HTR-8/SVneo (cell line): ENCODE measurements around the gene EXOSC10.
"Not testable (repeated sequence)": the region's sequence is repeated elsewhere in the genome, so short reads cannot be mapped to it uniquely, and the experiment has no call there.

Experiments used
- DNase-seq: peaks from one replicate; pipeline ENCODE4 v3.0.0; 2011; ENCODE audit warnings: low spot score, mixed read lengths; ENCODE audit not compliant: insufficient read length
- FAIRE-seq: peaks from 2 replicates; lab custom pipeline; 2011; peaks lifted over from hg19 to GRCh38; lab: Jason Lieb, UNC

Gene EXOSC10

DNA sequence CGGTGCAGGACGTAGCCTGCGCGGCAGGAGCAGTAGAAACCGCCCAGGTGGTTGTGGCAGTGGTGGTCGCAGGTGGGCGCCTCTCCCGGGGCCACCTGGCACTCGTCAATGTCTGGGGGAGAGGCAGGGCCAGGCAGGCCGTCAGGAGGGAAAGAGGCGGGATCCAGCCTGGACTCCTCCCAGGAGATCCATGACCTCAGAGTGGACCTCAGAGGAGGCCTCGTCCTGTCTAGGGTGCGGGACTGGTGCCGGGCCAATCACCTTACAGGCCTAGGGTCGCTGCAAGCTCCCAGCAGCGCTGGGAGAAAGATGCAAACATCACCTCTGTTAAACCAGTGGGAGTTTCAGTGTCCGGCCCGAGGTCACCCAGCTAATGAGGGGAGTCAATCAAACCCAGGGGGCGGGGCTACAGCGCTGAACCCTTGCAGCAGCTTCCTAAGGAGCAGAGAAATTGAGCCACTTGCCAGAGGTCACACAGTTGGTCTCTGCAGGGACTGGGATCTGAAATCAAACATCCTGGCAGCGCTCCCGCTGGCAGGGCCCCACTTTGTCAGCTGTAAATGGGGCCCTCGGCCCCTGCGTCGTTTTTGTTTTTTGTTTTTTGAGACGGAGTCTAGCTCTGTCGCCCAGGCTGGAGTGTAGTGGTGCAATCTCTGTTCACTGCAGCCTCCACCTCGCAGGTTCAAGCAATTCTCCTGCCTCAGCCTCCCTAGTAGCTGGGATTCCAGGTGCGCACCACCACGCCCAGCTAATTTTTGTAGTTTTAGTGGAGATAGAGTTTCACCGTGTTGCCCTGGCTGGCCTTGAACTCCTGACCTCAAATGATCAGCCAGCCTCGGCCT, 54.0 kb downstream of the EXOSC10 start:
- no peak for FAIRE-seq
- no peak for DNase-seq

DNA sequence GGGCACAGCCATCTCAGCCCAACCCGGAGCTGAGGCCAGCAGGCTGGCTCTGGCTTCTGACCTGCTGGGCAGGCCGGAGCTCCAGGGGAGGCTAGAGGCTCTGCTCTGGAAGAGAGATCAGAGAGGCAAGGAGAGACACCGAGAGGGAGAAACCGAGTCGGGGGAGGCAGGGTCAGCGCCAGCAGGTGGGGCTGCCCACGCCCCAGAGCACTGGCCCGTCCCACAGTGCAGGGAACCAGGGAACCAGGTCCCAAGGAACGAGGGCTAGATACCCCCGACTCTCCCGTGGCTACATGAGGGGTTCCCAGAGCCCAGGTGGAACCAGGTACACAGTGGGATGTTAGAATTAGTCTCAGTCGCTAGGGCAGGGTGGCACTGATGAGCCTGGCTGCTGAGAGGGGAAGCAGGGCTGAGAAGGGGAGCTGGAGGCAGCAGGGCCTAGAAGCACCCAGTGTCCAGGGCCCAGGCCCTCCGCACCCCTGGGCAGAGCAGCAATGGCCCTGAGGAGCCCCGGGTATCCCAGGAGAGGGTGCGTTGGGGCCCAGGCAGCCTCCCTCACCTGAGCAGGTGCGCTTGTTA, 54.7 kb downstream of the EXOSC10 start:
- DNase-seq: no peak
- FAIRE-seq: no peak

DNA sequence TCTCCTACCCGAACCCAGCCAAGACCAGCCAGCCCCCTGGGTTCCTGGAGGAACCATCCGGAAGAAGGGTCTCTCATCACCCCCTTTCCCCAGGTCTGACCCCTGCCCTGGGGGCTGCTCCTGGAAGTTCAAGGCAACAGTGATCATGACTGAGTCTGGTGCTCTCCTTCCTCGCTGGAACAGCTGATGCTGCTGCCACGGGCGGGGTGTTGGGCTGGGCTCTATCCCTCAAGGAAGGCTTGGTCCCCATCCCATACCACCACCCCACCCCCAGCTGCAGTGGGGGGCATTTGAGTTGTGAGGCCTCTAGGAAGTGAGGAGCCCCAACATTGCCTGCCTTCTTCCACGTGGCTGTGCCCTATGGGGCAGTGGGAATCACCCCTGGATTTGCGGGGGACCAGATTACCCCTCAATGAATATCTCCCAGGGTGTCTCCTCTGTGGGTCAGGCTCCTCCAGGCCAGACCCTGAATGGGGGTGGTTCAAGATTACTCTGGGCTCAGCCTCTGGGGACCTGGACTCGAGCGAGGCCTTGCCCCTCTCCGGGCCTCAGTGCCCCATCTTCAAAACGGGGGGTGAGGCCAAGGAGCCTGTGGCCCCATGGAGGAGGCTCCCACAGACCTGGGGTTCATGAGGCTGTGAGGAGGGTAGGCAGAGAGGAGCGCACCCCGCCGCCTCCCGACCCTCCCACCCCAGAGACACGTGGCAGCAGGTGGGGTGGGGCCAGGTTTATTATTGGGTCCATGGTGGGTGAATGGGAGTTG, 55.4 kb downstream of the EXOSC10 start:
- no peak for DNase-seq
- no peak for FAIRE-seq

DNA sequence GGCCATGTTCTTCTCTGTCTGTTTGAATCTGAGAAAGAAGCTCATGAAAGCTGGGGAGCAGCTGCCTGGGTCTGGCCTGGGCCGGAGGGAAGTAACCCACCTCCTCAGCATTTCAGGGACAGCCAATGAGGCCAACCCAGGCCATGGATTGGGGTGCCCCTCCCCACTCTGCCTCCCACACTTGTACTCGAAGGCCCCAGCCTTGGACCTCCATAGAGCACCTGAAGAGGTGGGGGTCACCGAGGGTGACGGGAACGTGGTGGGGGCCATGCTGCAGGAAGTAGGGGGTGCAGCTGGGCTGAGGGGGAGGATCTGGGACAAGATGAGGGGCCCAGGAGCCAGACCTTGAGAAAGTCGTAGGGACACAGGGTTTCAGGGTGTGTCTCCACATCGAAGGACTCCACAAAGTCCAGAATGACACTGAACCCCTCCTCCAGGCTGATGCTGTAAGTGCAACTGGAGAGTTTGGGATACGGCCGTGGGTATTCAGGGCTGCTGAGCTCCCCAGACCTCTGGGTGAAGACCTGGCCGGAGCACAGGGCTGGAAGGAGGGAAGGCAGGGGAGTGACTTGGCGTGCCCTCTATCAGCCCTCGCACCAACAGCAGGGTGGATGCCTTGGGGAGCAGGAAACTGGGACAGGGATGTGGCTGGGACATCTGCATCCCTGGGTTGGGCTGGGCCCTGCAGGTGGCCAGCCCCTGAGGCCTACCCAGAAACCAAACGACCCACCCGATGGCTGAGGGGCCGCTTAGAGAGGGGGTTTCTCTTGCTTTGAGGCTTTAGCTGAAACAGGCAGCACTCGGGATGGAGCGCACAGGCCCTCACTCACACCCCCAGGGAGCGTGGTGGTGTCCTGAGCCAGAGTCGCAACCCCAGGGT, 56.4 kb downstream of the EXOSC10 start:
- no peak for DNase-seq
- no peak for FAIRE-seq

DNA sequence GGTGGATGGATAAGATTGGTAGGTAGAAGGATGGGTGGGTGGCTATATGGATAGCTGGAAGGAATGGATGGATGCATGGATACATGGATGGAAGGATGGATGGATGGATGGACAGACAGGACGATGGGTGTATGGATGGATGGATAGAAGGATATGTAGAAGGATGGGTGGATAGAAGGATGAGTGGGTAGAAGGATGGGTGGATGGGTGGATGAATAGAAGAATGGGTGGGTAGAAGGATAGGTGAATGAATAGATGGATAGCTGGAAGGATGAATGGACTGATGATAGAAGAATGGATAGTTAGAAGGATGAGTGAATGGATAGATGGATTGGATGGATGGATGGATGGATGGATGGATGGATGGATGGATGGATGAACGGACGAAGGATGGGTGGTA, 57.6 kb downstream of the EXOSC10 start:
- FAIRE-seq (no peak), DNase-seq (no peak)

DNA sequence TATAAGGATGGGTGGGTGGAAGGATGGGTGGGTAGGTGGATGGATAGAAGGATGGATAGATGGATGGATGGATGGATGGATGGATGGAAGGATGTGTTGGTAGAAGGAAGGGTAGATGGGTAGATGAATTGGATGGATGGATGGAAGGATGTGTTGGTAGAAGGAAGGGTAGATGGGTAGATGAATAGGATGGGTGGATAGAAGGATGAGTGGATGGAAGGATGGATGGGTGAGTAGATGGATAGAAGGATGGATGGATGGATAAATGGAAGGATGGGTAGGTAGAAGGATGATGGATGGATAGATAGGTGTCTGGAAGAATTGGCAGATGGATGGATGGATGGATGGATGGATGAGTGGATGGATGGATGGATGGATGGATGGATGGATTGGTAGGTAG, 58.6 kb downstream of the EXOSC10 start:
- DNase-seq (no peak), FAIRE-seq (no peak)

DNA sequence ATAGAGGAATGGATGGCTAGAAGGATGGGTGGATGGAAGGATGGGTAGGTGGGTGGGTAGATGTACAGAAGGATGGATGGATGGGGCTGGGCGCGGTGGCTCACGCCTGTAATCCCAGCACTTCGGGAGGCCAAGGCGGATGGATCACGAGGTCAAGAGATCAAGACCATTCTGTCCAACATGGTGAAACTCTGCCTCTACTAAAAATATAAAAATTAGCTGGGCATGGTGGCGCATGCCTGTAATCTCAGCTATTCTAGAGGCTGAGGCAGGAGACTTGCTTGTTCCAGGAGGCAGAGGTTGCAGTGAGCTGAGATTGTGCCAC, 59.6 kb downstream of the EXOSC10 start:
- not testable (repeated sequence) for DNase-seq, FAIRE-seq

DNA sequence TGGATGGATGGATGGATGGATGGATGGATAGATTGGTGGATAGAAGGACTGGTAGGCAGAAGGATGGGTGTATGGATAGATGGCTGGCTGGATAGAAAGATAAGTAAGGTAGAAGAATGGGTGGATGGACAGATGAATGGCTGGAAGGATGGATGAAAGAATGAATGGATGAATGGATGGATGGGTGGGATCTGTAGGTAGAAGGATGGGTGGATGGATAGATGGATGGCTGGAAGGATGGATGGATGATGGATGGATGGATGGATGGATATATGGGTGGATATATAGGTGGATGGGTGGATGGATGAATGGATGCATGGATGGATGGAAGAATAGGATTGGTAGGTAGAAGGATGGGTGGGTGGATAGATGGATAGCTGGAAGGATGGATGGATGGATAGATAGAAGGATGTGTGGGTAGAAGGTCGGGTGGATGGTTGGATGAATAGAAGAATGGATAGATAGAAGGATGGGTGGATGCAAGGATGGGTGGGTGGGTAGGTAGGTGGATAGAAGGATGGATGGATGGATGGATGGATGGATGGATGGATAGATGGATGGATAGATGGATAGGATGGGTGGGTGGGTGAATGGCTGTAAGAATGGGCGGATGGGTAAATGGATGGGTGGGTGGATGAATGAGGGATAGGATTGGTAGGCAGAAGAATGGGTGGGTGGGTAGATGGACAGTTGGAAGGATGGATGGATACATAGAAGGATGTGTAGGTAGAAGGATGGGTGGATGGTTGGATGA, 60.1 kb downstream of the EXOSC10 start:
- no peak for DNase-seq
- FAIRE-seq: no peak

DNA sequence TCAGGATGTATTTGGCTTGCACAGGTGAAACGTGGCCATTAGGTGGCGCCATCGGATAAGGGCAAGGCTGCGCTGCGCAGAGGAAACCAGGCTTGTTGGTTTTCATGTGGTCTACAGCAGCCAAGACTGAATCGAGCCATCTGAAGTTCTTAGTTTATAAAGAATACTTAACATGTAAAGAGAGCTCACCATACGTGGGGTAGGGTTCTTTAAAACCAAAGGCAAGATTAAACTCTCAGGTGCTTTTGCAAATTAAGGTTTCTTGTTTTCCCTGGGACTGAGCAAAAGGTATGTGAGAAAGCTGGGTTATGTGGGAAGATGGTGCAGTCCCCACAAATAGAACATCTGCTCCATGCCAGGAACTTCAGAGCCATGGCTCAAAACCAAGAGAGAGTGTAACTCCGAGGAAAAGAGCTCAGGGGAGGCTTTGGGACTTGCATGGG, 61.9 kb downstream of the EXOSC10 start:
- DNase-seq (peak; percentile 83), FAIRE-seq (no peak)

DNA sequence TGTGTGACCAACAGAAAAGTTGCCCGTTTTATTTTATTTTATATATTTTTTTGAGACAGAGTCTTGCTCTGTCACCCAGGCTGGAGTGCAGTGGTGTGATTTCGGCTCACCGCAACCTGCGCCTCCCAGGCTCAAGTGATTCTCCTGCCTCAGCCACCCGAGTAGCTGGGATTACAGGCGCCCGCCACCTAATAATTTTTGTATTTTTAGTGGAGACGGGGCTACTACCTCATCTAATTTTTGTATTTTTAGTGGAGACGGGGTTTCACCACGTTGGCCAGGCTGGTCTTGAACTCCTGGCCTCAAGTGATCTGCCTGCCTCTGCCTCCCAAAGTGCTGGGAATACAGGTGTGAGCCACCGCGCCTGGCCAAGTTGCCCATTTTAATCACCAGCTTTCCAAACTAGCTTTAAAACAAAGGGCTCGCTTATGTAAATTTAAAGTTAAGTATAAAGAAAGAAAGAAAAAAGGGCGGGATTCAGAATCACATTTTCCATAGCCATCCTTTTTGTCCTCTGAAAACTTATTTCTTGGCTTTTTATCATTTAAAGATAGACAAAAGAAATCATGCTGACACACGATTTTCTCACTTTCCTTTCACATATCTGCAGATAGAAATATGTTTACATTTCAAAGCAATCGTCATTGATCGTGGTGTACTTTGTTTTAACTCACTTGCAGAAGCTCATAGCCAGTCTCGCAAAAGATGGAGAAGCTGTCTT, 62.5 kb downstream of the EXOSC10 start:
- peak; percentile 89 for FAIRE-seq

DNA sequence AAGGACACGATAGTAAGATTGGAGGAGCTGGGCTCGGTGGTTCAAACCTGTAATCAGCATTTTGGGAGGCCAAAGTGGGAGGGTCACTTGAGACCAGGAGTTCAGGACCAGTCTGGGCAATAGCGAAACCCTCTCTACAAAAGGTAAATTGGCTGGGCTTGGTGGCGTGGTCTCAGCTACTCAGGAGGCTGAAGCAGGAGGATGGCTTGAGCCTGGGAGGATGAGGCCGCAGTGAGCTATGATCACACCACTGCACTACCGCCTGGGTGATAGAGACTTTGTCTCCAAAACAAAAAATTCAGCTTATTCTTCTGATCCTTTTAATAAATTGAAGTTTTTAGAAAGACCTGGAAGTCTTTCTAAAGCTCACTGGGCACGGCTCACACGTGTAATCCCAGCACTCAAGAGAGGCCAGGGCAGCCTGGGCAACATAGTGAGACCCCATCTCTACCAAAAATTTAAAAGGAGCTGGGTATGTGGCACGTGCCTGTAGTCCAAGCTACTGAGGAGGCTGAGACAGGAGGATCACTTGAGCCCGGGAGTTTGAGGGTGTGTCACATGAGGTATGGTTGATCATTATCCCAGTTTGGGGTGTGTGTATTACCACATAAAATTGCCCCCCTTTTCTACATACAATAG, 67.9 kb downstream of the EXOSC10 start:
- FAIRE-seq (no peak), DNase-seq (no peak)

More for the DNA sequence above, 62.5 kb downstream of the EXOSC10 start:
- not testable (repeated sequence) for DNase-seq

DNA sequence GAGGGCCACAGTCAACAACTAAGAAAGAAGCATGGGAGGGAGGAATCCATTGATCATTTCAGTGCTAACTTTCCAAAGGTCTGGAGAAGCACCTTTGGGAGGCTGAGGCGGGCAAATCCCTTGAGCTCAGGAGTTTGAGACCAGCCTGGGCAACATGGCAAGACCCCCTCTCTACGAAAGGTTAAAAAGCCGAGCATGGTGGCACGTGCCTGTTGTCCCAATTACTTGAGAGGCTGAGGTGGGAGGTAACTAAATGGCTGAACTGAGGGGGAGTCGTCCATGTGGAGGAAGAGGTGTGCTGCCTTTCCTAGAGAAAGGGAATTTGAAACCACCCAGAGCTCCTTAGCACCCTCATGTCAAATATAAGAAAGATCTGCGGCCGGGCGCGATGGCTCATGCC, 68.8 kb downstream of the EXOSC10 start:
- FAIRE-seq: no peak

DNA sequence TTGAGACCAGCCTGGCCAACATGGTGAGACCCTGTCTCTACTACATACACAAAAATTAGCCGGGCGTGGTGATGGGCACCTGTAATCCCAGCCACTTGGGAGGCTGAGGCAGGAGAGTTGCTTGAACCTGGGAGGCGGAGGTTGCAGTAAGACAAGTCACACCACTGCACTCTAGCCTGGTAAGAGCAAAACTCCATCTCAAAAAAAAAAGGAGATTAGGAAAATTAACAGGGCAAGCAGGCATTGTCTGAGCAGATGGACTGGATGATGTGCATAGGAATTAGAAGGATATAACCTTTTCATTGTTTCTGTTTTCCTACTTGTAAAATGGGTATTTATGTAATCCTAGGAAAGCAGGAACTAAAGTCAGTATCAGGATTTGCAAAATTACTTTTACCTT, 71.7 kb downstream of the EXOSC10 start:
- no peak for FAIRE-seq
- DNase-seq: no peak

More for the DNA sequence above, 68.8 kb downstream of the EXOSC10 start:
- no peak for DNase-seq

DNA sequence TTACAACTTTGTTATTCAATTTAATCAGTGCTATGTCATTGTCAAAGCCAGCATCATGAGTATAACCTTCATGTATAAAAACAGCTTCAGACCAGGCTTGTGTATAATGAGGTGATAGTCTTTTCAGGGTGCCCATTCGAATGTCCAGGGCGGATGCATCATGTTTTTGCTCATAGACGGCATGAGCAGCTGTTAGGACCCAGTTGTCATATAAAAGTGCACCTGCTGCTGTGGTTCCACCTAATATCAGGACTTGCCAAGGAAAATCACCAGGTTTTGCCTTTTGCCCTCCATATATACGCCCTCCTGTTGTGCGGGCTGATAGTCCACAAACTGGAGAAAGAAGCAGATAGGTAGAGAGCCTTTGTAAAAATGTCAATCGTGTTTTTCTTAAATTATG, 72.4 kb downstream of the EXOSC10 start:
- no peak for FAIRE-seq
- DNase-seq: no peak

DNA sequence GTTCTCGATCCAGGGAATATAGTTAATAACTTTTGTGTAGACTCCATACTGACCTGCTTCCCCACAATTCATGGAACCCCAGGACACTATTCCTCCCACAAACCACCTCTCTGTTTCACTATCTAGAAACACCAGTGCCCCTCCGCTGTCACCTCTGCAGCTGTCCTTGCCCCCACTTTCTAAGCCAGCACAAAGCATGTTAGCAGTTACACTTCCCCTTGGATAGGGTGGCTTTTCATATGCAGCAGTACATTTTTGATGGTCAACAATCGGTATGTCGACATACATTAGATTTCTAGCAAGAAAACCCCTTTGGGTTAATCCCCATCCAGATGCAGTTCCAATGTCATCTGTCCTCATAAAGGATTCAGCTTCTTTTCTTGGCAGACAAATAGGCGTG, 72.8 kb downstream of the EXOSC10 start:
- FAIRE-seq (no peak), DNase-seq (no peak)

DNA sequence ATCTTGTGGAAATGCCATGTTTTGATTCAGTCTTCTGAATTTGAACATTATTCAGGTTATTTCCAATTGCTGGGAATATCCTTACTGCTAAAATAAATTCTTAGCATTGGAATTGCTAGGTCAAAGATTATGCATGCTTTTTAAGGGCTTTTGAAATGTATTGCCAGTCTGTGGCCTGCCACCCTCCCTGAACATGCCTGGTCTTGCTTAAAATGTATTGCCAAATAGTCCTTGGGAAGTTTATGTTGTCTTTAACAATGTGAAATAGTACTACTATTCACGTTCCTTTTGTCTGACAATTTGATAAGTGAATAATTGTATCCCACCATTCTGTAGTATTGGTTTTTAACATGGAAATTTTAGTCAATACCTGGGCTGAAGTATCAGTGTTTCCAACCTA, 73.6 kb downstream of the EXOSC10 start:
- DNase-seq: no peak
- no peak for FAIRE-seq

DNA sequence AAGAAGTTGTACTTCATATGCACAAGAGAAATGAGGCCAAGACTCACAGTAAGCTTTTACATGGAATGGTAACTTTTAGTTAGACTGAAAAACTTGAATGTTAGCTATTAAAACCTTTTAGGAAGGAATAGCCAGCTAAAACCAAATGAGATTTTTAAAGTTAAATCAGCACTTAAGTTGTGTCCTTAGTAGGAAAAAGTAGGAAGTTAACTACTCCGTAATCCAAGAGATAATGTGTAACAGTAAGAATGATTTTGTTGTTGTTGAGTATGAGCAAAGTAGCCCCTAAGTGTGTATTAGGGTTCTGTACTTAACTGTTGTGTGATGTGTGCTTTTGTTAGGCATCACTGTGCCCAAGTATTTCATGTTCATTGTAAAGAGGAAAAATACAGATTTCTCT, 74.1 kb downstream of the EXOSC10 start:
- DNase-seq (no peak), FAIRE-seq (no peak)

DNA sequence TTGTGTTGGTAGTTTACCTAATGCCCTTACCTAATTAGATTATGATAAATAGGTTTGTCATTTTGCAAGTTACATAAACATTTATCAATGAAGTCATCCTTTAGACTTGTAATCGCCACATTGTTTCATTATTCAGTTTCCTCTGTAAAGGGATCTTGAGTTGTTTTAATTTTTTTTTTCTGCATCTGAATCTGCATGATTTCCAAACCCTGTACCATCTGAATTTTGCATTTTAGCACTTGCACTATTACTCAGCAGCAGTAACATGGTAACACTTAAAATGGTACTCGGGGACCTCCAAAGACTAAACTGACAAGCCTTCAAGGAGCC, 74.8 kb downstream of the EXOSC10 start:
- no peak for FAIRE-seq
- DNase-seq: no peak
